ENCODE data around the gene TMEM183A. TPM values are rescaled to one million over a fixed set of nuclear protein-coding genes. Genes with fewer than 3 reads are reported as not detected.

TMEM183A gene
- total RNA-seq, 5 donors from 2014 or later (not counting 1 experiment from before 2014, with no cell fraction given): 67.5 to 124 (median 68.4) TPM

- Histone ChIP-seq H3K4me3 (ENCODE audit: control insufficient read depth in 1 of 2, extremely low read depth in 1 of 2, low read length in 1 of 2) (no peak overlapping the region), H3K27me3 (replicated peaks in 1 of 2; ENCODE audit: control insufficient read depth in 2 of 2, extremely low read depth in 1 of 2, insufficient read depth in 2 of 2, low read length in 1 of 2) (peaks cover 0 to 38% of the 10 kb centered on the region in 2 experiments), H3K9me3 (no peaks in the 10 kb centered on the region), H3K36me3 (ENCODE audit: control insufficient read depth in 2 of 2, extremely low read depth in 1 of 2, insufficient read depth in 1 of 2, low read length in 1 of 2) (no peaks in the 10 kb centered on the region), H3K27ac (ENCODE audit: low read length) (no peak overlapping the region), H3K4me1 (ENCODE audit: control insufficient read depth in 1 of 2, extremely low read depth in 1 of 2, insufficient read depth in 2 of 2, low read length in 2 of 2) (no peaks in the 10 kb centered on the region)
- Mint-ChIP-seq H3K36me3 (no peaks in the 10 kb centered on the region), H3K4me1 (no peaks in the 10 kb centered on the region), H3K9me3 (no peaks in the 10 kb centered on the region), H3K27me3 (peaks cover 14 to 22% of the 10 kb centered on the region in 2 donors), H3K27ac (no peak overlapping the region), H3K4me3 (no peak overlapping the region)
- WGBS (ENCODE audit: insufficient coverage): 92% methylated on average over 7 of the region's 7 CpGs
- ChIA-PET POLR2A (no interaction called here), CTCF (interaction anchor here in 1 of 2 donors (0.6 kb wide), 1 partner anchor 77 kb away, joined by 3 read pairs; no protein-coding TSS in a partner anchor)
- no peak for ATAC-seq (replicated peaks in 1 of 4)
- no peak for DNase-seq
Observed at GRCh38 chr1:203056012-203056411, 48.8 kb downstream of the TMEM183A start.

DNA sequence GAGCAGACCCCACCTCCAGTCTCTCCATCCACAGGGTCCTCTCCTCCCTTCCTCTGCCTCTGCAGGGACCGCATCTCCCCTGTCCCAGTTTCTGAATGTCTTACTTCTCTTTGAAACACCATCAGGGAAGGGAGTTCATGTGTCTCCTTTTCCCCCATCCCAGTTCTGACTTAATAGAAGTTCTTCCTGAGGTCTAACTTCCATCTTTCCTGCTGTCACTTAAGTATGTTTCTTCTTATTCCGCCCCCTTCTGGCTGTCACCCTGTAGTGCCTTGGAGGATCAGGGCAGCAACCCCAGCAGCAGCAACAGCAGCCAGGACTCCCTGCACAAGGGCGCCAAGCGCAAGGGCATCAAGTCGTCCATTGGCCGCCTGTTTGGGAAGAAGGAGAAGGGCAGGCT is 49.3 kb downstream of the TMEM183A start:
- Histone ChIP-seq H3K27ac (ENCODE audit: low read length) (no peak overlapping the region), H3K4me1 (ENCODE audit: control insufficient read depth in 1 of 2, extremely low read depth in 1 of 2, insufficient read depth in 2 of 2, low read length in 2 of 2) (no peaks in the 10 kb centered on the region), H3K9me3 (no peaks in the 10 kb centered on the region), H3K36me3 (ENCODE audit: control insufficient read depth in 2 of 2, extremely low read depth in 1 of 2, insufficient read depth in 1 of 2, low read length in 1 of 2) (no peaks in the 10 kb centered on the region), H3K4me3 (ENCODE audit: control insufficient read depth in 1 of 2, extremely low read depth in 1 of 2, low read length in 1 of 2) (no peak overlapping the region), H3K27me3 (replicated peaks in 1 of 2; ENCODE audit: control insufficient read depth in 2 of 2, extremely low read depth in 1 of 2, insufficient read depth in 2 of 2, low read length in 1 of 2) (peaks cover 0 to 39% of the 10 kb centered on the region in 2 experiments)
- DNase-seq (no peak), ATAC-seq (replicated peaks in 1 of 4) (no peak)
- Mint-ChIP-seq H3K36me3 (no peaks in the 10 kb centered on the region), H3K9me3 (no peaks in the 10 kb centered on the region), H3K27ac (no peak overlapping the region), H3K4me3 (no peak overlapping the region), H3K27me3 (peaks cover 15 to 18% of the 10 kb centered on the region in 2 donors), H3K4me1 (no peaks in the 10 kb centered on the region)
- 94% methylated on average over 5 of the region's 6 CpGs for WGBS (ENCODE audit: insufficient coverage)
- ChIA-PET POLR2A (no interaction called here), CTCF (no interaction called here)

DNA sequence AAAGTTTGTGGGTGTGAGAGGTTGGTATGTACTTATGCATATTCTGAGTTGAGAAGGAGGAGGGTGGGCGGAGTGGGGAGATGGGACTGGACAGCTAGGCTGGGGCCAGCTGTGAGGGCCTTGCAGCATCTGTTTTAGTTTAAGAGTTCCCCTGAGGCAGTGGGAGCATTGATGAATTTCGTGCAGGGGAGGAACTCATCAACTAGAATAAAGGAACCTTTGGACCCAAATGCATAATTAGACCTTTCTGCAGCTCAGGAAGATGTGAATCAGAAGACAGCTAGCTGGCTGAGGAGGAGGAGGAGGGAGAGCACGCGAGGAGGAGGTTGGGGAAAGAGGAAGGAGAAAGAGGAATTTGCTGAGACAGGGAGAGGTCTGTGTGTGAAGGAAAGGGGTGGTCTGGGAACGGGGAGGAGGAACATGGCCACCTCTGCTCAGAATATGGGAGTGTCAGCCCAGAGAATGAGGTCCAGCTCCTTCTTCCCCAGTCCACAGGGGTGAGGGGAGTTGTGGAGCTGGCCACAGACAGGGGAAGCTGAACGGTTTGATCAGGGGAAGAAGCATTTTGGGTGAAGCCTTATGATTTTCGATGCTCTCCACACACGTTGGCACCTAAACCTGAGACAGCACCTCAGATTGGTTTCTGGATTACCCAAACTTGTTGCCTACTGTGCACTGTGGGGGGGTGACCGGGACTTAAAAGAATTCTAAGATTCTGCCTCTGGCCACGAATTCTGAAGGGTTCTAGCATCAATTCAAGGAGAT is 50.9 kb downstream of the TMEM183A start:
- Histone ChIP-seq H3K27ac (ENCODE audit: low read length) (no peak overlapping the region), H3K9me3 (no peaks in the 10 kb centered on the region), H3K4me3 (ENCODE audit: control insufficient read depth in 1 of 2, extremely low read depth in 1 of 2, low read length in 1 of 2) (no peak overlapping the region), H3K4me1 (ENCODE audit: control insufficient read depth in 1 of 2, extremely low read depth in 1 of 2, insufficient read depth in 2 of 2, low read length in 2 of 2) (no peaks in the 10 kb centered on the region), H3K36me3 (ENCODE audit: control insufficient read depth in 2 of 2, extremely low read depth in 1 of 2, insufficient read depth in 1 of 2, low read length in 1 of 2) (no peaks in the 10 kb centered on the region), H3K27me3 (replicated peaks in 1 of 2; ENCODE audit: control insufficient read depth in 2 of 2, extremely low read depth in 1 of 2, insufficient read depth in 2 of 2, low read length in 1 of 2) (peaks cover 0 to 35% of the 10 kb centered on the region in 2 experiments)
- ChIA-PET CTCF (no interaction called here), POLR2A (no interaction called here)
- no peak overlapping the region for H3K4me3 Mint-ChIP-seq
- H3K9me3 Mint-ChIP-seq: no peaks in the 10 kb centered on the region
- 25% methylated on average over 7 of the region's 10 CpGs for WGBS (ENCODE audit: insufficient coverage)
- no peak for ATAC-seq (replicated peaks in 1 of 4)
- no peak for DNase-seq
- peaks cover 12 to 15% of the 10 kb centered on the region in 2 donors for H3K27me3 Mint-ChIP-seq
- H3K36me3 Mint-ChIP-seq: no peaks in the 10 kb centered on the region
- H3K27ac Mint-ChIP-seq: no peak overlapping the region
- H3K4me1 Mint-ChIP-seq: peaks cover 0 to under 1% (median 0%) of the 10 kb centered on the region in 3 donors

DNA sequence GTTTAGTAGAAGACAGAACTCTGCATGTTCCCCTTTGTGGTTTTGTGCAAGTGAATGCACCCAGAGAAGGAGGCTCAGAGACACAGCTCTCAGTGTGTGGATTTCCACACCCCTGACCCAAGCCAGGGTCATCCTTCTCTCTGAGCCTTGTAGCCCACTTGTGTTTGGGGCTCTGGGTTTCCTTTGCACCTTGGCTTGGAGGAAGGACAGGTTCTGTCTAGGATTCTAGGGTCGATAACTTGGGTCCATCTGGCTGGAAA is 51.4 kb downstream of the TMEM183A start:
- peaks cover 10 to 15% of the 10 kb centered on the region in 2 donors for H3K27me3 Mint-ChIP-seq
- POLR2A ChIA-PET: no interaction called here

GRCh38 chr1:203059485-203059884 is 52.3 kb downstream of the TMEM183A start:
- POLR2A ChIA-PET: no interaction called here

More for the DNA sequence above, 51.4 kb downstream of the TMEM183A start:
- no peak overlapping the region for H3K4me3 Mint-ChIP-seq
- H3K9me3 ChIP-seq: no peaks in the 10 kb centered on the region
- H3K9me3 Mint-ChIP-seq: no peaks in the 10 kb centered on the region
- ATAC-seq (replicated peaks in 1 of 4) (no peak), DNase-seq (no peak)
- CTCF ChIA-PET: no interaction called here
- H3K27ac Mint-ChIP-seq: no peak overlapping the region
- H3K4me1 Mint-ChIP-seq: peaks cover 0 to 2% (median 0%) of the 10 kb centered on the region in 3 donors
- peaks cover 0 to 34% of the 10 kb centered on the region in 2 experiments for H3K27me3 ChIP-seq (replicated peaks in 1 of 2; ENCODE audit: control insufficient read depth in 2 of 2, extremely low read depth in 1 of 2, insufficient read depth in 2 of 2, low read length in 1 of 2)
- no peak overlapping the region for H3K4me3 ChIP-seq (ENCODE audit: control insufficient read depth in 1 of 2, extremely low read depth in 1 of 2, low read length in 1 of 2)
- H3K4me1 ChIP-seq (ENCODE audit: control insufficient read depth in 1 of 2, extremely low read depth in 1 of 2, insufficient read depth in 2 of 2, low read length in 2 of 2): no peaks in the 10 kb centered on the region
- no peaks in the 10 kb centered on the region for H3K36me3 ChIP-seq (ENCODE audit: control insufficient read depth in 2 of 2, extremely low read depth in 1 of 2, insufficient read depth in 1 of 2, low read length in 1 of 2)
- no peak overlapping the region for H3K27ac ChIP-seq (ENCODE audit: low read length)
- no peaks in the 10 kb centered on the region for H3K36me3 Mint-ChIP-seq
- WGBS (ENCODE audit: insufficient coverage): 57% methylated on average over 1 of the region's 1 CpG

DNA sequence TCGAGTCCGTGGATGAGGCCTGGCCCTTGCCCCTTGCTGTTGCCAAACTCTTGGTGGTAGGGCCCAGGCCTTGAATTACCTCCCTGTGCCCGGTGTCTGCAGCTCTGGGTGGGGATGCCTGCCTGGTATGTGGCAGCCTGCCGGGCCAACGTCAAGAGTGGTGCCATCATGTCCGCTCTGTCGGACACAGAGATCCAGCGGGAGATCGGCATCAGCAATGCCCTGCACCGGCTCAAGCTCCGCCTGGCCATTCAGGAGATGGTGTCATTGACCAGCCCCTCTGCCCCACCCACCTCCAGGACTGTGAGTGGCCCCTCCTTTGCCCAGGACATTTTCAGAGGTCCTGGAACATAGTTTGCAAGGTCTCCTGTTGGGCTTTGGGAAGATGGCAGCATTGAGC is 52.9 kb downstream of the TMEM183A start:
- ATAC-seq (replicated peaks in 1 of 4): no peak
- CTCF ChIA-PET: no interaction called here
- Mint-ChIP-seq H3K4me3 (no peak overlapping the region), H3K36me3 (no peaks in the 10 kb centered on the region), H3K27ac (no peak overlapping the region), H3K9me3 (no peaks in the 10 kb centered on the region), H3K27me3 (peaks cover 10 to 15% of the 10 kb centered on the region in 2 donors), H3K4me1 (peaks cover 0 to 2% (median 0%) of the 10 kb centered on the region in 3 donors)
- no peak for DNase-seq
- 99% methylated on average over 11 of the region's 11 CpGs for WGBS (ENCODE audit: insufficient coverage)
- Histone ChIP-seq H3K27me3 (replicated peaks in 1 of 2; ENCODE audit: control insufficient read depth in 2 of 2, extremely low read depth in 1 of 2, insufficient read depth in 2 of 2, low read length in 1 of 2) (peaks cover 0 to 32% of the 10 kb centered on the region in 2 experiments), H3K4me1 (ENCODE audit: control insufficient read depth in 1 of 2, extremely low read depth in 1 of 2, insufficient read depth in 2 of 2, low read length in 2 of 2) (no peaks in the 10 kb centered on the region), H3K27ac (ENCODE audit: low read length) (no peak overlapping the region), H3K36me3 (ENCODE audit: control insufficient read depth in 2 of 2, extremely low read depth in 1 of 2, insufficient read depth in 1 of 2, low read length in 1 of 2) (no peaks in the 10 kb centered on the region), H3K4me3 (ENCODE audit: control insufficient read depth in 1 of 2, extremely low read depth in 1 of 2, low read length in 1 of 2) (no peak overlapping the region), H3K9me3 (no peaks in the 10 kb centered on the region)
- POLR2A ChIA-PET: no interaction called here

More at GRCh38 chr1:203059485-203059884, 52.3 kb downstream of the TMEM183A start:
- Histone ChIP-seq H3K27me3 (replicated peaks in 1 of 2; ENCODE audit: control insufficient read depth in 2 of 2, extremely low read depth in 1 of 2, insufficient read depth in 2 of 2, low read length in 1 of 2) (peaks cover 0 to 32% of the 10 kb centered on the region in 2 experiments), H3K4me3 (ENCODE audit: control insufficient read depth in 1 of 2, extremely low read depth in 1 of 2, low read length in 1 of 2) (no peak overlapping the region), H3K36me3 (ENCODE audit: control insufficient read depth in 2 of 2, extremely low read depth in 1 of 2, insufficient read depth in 1 of 2, low read length in 1 of 2) (no peaks in the 10 kb centered on the region), H3K27ac (ENCODE audit: low read length) (no peak overlapping the region), H3K9me3 (no peaks in the 10 kb centered on the region), H3K4me1 (ENCODE audit: control insufficient read depth in 1 of 2, extremely low read depth in 1 of 2, insufficient read depth in 2 of 2, low read length in 2 of 2) (no peaks in the 10 kb centered on the region)
- CTCF ChIA-PET: interaction anchor here in 1 of 2 donors (0.6 kb wide), 1 partner anchor 1061 kb away, joined by 3 read pairs; no protein-coding TSS in a partner anchor
- DNase-seq (no peak), ATAC-seq (replicated peaks in 1 of 4) (no peak)
- H3K9me3 Mint-ChIP-seq: no peaks in the 10 kb centered on the region
- 57% methylated on average over 1 of the region's 2 CpGs for WGBS (ENCODE audit: insufficient coverage)
- peaks cover 10 to 15% of the 10 kb centered on the region in 2 donors for H3K27me3 Mint-ChIP-seq
- no peak overlapping the region for H3K27ac Mint-ChIP-seq
- H3K4me1 Mint-ChIP-seq: peaks cover 0 to 2% (median 0%) of the 10 kb centered on the region in 3 donors
- H3K36me3 Mint-ChIP-seq: no peaks in the 10 kb centered on the region
- no peak overlapping the region for H3K4me3 Mint-ChIP-seq

Data from T-cell (primary cell).